GM12801 (cell line): ENCODE data around the gene ZNF608.

Experiments
- TF ChIP-seq, protein P1 (sequence below): IDR thresholded peaks from one replicate; pipeline ENCODE4 v1.5.1; 2011; ENCODE audit warnings: control low read depth; ENCODE audit not compliant: insufficient read length; ENCODE audit errors: extremely low read depth

The ZNF608 gene

GRCh38 chr5:124704594-124705284 is 41.7 kb downstream of the ZNF608 start:
- TF ChIP-seq, protein P1, sequence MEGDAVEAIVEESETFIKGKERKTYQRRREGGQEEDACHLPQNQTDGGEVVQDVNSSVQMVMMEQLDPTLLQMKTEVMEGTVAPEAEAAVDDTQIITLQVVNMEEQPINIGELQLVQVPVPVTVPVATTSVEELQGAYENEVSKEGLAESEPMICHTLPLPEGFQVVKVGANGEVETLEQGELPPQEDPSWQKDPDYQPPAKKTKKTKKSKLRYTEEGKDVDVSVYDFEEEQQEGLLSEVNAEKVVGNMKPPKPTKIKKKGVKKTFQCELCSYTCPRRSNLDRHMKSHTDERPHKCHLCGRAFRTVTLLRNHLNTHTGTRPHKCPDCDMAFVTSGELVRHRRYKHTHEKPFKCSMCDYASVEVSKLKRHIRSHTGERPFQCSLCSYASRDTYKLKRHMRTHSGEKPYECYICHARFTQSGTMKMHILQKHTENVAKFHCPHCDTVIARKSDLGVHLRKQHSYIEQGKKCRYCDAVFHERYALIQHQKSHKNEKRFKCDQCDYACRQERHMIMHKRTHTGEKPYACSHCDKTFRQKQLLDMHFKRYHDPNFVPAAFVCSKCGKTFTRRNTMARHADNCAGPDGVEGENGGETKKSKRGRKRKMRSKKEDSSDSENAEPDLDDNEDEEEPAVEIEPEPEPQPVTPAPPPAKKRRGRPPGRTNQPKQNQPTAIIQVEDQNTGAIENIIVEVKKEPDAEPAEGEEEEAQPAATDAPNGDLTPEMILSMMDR, result no peak

DNA sequence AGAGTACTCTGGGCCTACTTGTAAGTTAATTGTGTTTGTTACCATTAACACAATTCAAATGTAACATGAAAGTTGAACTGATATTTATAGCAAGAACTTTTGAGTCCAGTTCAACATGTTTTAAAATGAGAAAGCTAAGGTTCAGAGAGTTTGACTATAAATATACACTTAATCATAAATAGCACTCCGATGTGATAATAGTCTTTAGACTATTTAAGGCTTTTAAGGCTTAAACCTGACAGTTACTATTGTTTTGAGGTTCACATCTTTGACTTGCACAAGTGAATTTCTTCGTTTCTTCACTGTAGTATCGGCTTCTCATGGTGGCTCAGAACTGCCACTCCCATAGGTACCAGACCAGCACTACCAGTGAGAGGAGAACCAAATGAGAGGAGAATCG is 42.4 kb downstream of the ZNF608 start:
- TF ChIP-seq, protein P1, result no peak

DNA sequence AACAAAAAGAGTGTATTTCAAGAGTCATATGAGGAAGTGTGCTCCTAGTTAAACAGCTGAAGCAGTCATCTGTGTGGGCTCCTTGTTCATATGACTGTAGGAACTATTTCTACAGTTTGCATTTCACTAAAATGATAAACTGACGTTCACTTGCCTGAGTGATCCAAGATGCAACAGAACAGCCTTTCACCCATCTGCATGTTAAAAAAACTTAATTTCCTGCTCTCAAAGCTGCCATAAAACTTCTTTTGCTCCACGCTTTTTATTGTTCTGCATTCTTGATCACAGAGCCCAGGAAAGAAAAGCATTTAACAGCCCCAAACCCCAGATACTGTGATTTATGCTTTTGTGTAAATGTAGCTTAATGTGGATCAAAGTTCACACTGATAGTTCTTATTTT is 43.9 kb downstream of the ZNF608 start:
- TF ChIP-seq, protein P1, result no peak

GRCh38 chr5:124701873-124702425 is 44.5 kb downstream of the ZNF608 start:
- TF ChIP-seq, protein P1, result no peak

DNA sequence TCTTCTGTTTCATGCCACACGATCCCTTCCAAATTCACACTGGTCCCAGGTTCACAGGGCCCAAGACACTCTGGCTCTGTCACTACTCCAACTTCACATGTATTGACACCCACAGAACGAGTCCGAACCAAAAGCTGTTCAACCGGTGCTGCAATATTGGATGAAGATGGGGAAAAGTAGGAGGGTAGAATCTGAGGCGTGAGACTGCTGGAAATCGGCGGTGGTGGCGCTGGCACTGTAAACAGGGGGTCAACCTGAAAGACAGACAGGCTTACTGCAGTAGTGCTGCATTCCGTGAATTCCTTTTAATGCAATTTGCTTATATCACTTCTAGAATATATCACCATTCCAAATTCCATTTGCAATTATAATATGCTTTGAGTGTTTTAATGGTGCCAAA is 45.4 kb downstream of the ZNF608 start:
- TF ChIP-seq, protein P1, result no peak

GRCh38 chr5:124700333-124700732 is 46.1 kb downstream of the ZNF608 start:
- TF ChIP-seq, protein P1, result no peak

GRCh38 chr5:124698770-124699169 is 47.7 kb downstream of the ZNF608 start:
- TF ChIP-seq, protein P1, result no peak
